Mesendoderm (in vitro differentiated cells): Measurements from ENCODE around the gene OFD1.

Experiments
- DNase-seq: peaks from one replicate; pipeline ENCODE4 v3.0.0; 2013
- H2AK5ac ChIP-seq: 2 replicates; pipeline ENCODE4 v1.6.1; 2013; ENCODE audit warnings: low read length, inconsistent platforms
- H2BK120ac ChIP-seq: 2 replicates; pipeline ENCODE4 v1.6.1; 2013; ENCODE audit warnings: low read depth, mild to moderate bottlenecking, low read length, moderate library complexity, mixed read lengths
- H2BK15ac ChIP-seq: replicated peaks from 2 replicates; pipeline ENCODE4 v1.6.1; 2013; ENCODE audit warnings: low read depth, mild to moderate bottlenecking, moderate library complexity
- H2BK5ac ChIP-seq: 2 replicates; pipeline ENCODE4 v1.6.1; 2013; ENCODE audit warnings: low read length, inconsistent platforms
- H3K18ac ChIP-seq: 2 replicates; pipeline ENCODE4 v1.6.1; 2013; ENCODE audit warnings: mild to moderate bottlenecking, low read length, mixed read lengths
- H3K23ac ChIP-seq: one replicate; pipeline ENCODE4 v1.6.1; 2013; ENCODE audit warnings: low read length
- H3K27ac ChIP-seq: 2 replicates; pipeline ENCODE4 v1.5.1; 2013; ENCODE audit warnings: low read depth, mild to moderate bottlenecking, inconsistent platforms, low read length, moderate library complexity
- H3K27me3 ChIP-seq: 2 replicates; pipeline ENCODE4 v1.6.1; 2013; ENCODE audit warnings: low read length, control low read depth, mild to moderate bottlenecking, inconsistent platforms; ENCODE audit not compliant: insufficient read depth, poor library complexity
- H3K36me3 ChIP-seq: 2 replicates; pipeline ENCODE4 v1.6.1; 2013; ENCODE audit warnings: low read length, inconsistent platforms; ENCODE audit not compliant: control insufficient read depth, insufficient read depth
- H3K4ac ChIP-seq: one replicate; pipeline ENCODE4 v1.6.1; 2013; ENCODE audit warnings: low read depth, mild to moderate bottlenecking, low read length, moderate library complexity
- H3K4me1 ChIP-seq: 2 replicates; pipeline ENCODE4 v1.6.1; 2013; ENCODE audit warnings: low read depth, low read length, inconsistent platforms; ENCODE audit not compliant: control insufficient read depth
- H3K4me2 ChIP-seq: 2 replicates; pipeline ENCODE4 v1.6.1; 2013; ENCODE audit warnings: low read length
- H3K4me3 ChIP-seq: 2 replicates; pipeline ENCODE4 v1.5.1; 2013; ENCODE audit warnings: mild to moderate bottlenecking, low read length
- H3K56ac ChIP-seq: one replicate; pipeline ENCODE4 v1.6.1; 2013; ENCODE audit warnings: low read length
- H3K79me1 ChIP-seq: 2 replicates; pipeline ENCODE4 v1.6.1; 2013; ENCODE audit warnings: low read length, inconsistent platforms
- H3K79me2 ChIP-seq: 2 replicates; pipeline ENCODE4 v1.6.1; 2013; ENCODE audit warnings: mild to moderate bottlenecking, low read length; ENCODE audit not compliant: control insufficient read depth, insufficient read depth
- H3K9ac ChIP-seq: 2 replicates; pipeline ENCODE4 v1.6.1; 2013; ENCODE audit warnings: low read length, inconsistent platforms
- H4K5ac ChIP-seq: one replicate; pipeline ENCODE4 v1.6.1; 2013; ENCODE audit warnings: low read length
- H4K8ac ChIP-seq: one replicate; pipeline ENCODE4 v1.6.1; 2013; ENCODE audit warnings: low read depth, mild to moderate bottlenecking, control low read depth, low read length, moderate library complexity
- WGBS: extraction: QIAGEN DNeasy Blood & Tissue Kit; methylation state at CpG from one replicate; pipeline ENCODE4 v1.1.7; 2013; ENCODE audit warnings: low lambda C conversion rate, missing lambda C conversion rate; ENCODE audit not compliant: insufficient coverage; ENCODE audit errors: extremely low coverage; 5-methylcytosine and 5-hydroxymethylcytosine counted together

Gene OFD1

DNA sequence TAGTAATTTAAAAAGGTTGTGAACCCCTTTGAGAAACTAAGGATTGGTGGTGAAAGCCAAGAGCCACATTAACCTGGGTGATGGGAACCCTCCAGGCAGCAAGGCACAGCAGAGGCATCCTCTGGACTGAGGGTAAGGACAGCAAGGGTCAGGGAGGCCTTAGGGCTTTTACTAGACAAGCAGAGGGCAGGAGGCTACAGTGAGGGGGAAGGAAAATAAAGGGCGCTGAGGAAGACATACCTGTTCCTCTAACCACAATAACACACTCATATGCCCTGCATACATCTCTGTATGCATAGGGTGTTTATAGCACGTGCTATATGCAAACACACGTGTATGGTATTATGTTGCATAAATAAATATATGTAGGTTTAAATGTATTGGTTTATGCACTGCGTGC lies 63.6 kb downstream of the OFD1 start:
- no peaks in the 10 kb centered on the region for H3K27me3 ChIP-seq
- no peak overlapping the region for H3K56ac ChIP-seq
- no peak overlapping the region for H3K4me3 ChIP-seq
- no peak overlapping the region for H3K4me2 ChIP-seq
- no peak overlapping the region for H4K5ac ChIP-seq
- H4K8ac ChIP-seq, result no peak overlapping the region
- no peak overlapping the region for H3K9ac ChIP-seq
- H3K18ac ChIP-seq, result no peak overlapping the region
- no peak overlapping the region for H2BK120ac ChIP-seq
- H3K4ac ChIP-seq, result no peak overlapping the region
- DNase-seq, result no peak
- H2AK5ac ChIP-seq, result no peak overlapping the region
- H3K4me1 ChIP-seq, result peaks cover 3% of the 10 kb centered on the region
- no peak overlapping the region for H3K27ac ChIP-seq
- H2BK5ac ChIP-seq, result no peak overlapping the region
- H3K79me2 ChIP-seq, result no peaks in the 10 kb centered on the region
- WGBS, result no CpG with 5 or more reads among the region's 4 CpGs
- no peaks in the 10 kb centered on the region for H3K36me3 ChIP-seq
- no peak overlapping the region for H3K23ac ChIP-seq
- no peak overlapping the region for H2BK15ac ChIP-seq
- H3K79me1 ChIP-seq, result no peaks in the 10 kb centered on the region

DNA sequence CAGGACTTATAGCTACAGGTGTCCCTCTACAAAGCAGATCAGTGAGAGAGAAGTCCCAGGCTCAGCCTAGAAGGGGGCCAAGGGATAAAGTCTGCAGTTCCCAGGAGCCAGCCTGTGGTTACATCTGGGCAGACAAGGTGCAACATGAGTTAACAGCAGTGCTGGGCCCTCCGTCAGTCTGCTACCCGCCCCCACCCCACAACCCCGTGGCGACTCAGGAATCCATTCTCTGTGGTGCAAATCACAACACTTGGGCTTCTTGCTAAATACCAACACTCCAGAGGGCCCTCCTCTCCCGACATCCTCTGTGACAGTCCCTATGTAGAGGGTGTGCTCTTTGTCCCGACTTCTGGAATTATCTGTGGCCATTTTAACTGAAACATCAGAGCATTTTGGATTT lies 68.6 kb downstream of the OFD1 start:
- no CpG with 5 or more reads among the region's 6 CpGs for WGBS
- peak overlapping the region; percentile 62 for H3K27ac ChIP-seq
- peak; percentile 82 for DNase-seq
- H4K5ac ChIP-seq, result no peak overlapping the region
- no peak overlapping the region for H3K4ac ChIP-seq
- no peaks in the 10 kb centered on the region for H3K27me3 ChIP-seq
- H3K4me2 ChIP-seq, result no peak overlapping the region
- no peak overlapping the region for H2BK120ac ChIP-seq
- no peak overlapping the region for H3K18ac ChIP-seq
- H3K23ac ChIP-seq, result no peak overlapping the region
- peaks cover 3% of the 10 kb centered on the region for H3K4me1 ChIP-seq
- H2BK15ac ChIP-seq, result no peak overlapping the region
- no peaks in the 10 kb centered on the region for H3K79me1 ChIP-seq
- H2BK5ac ChIP-seq, result no peak overlapping the region
- no peaks in the 10 kb centered on the region for H3K79me2 ChIP-seq
- no peaks in the 10 kb centered on the region for H3K36me3 ChIP-seq
- H3K56ac ChIP-seq, result no peak overlapping the region
- no peak overlapping the region for H3K4me3 ChIP-seq
- H2AK5ac ChIP-seq, result no peak overlapping the region
- no peak overlapping the region for H4K8ac ChIP-seq
- H3K9ac ChIP-seq, result no peak overlapping the region

DNA sequence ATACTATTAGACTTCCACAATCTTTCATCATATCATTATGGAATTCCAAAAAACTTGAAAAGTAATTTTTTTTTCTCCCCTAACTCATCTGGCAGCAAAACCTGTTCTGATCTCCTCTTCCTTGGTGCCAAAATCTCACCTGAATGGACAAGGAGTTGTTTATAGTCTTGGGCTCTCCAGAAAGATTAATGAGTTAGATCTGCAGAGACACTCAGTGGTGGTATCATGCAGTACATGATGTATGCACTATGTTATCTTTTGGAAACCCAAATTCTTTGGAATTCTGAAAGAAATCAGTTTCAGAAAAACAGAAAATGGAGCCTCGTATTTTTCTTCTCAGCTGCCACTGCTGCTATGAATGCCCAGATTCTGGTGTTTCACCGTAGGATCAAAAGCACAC lies 70.7 kb downstream of the OFD1 start:
- Histone ChIP-seq H3K18ac (no peak overlapping the region), H3K79me2 (no peaks in the 10 kb centered on the region), H3K23ac (no peak overlapping the region), H4K5ac (no peak overlapping the region), H3K27me3 (no peaks in the 10 kb centered on the region), H3K36me3 (no peaks in the 10 kb centered on the region), H3K27ac (no peak overlapping the region), H3K4me2 (no peak overlapping the region), H2AK5ac (no peak overlapping the region), H3K4me1 (peaks cover 3% of the 10 kb centered on the region), H2BK5ac (no peak overlapping the region), H2BK120ac (no peak overlapping the region), H2BK15ac (no peak overlapping the region), H3K4ac (no peak overlapping the region), H4K8ac (no peak overlapping the region), H3K9ac (no peak overlapping the region), H3K79me1 (no peaks in the 10 kb centered on the region), H3K4me3 (no peak overlapping the region), H3K56ac (no peak overlapping the region)
- no peak for DNase-seq
- no CpG with 5 or more reads among the region's 2 CpGs for WGBS

DNA sequence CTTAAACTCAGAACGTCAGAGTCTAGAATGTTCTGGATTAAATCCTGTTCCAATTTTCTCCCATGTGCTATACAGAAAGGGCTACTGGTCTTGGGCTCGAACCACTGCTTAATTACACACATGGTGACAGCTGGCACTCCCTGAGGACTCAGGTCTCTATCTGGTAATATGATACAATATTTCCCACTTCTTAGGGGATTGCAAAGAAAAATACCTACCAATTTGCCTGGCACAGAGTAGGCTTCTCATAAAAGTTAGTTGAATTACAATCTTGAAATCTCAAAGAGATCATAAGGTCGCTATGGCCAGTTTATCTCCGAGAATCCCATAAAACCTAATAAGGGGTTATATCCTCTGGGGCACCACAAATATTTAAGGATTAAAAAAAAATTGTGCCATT lies 73.7 kb downstream of the OFD1 start:
- Histone ChIP-seq H3K36me3 (no peaks in the 10 kb centered on the region), H3K4me2 (no peak overlapping the region), H3K27me3 (no peaks in the 10 kb centered on the region), H3K4me3 (no peak overlapping the region), H4K8ac (no peak overlapping the region), H2AK5ac (no peak overlapping the region), H2BK120ac (no peak overlapping the region), H3K27ac (no peak overlapping the region), H3K18ac (no peak overlapping the region), H3K79me1 (no peaks in the 10 kb centered on the region), H3K4ac (no peak overlapping the region), H3K9ac (no peak overlapping the region), H2BK5ac (no peak overlapping the region), H3K23ac (no peak overlapping the region), H4K5ac (no peak overlapping the region), H3K56ac (no peak overlapping the region), H2BK15ac (no peak overlapping the region), H3K4me1 (no peaks in the 10 kb centered on the region), H3K79me2 (no peaks in the 10 kb centered on the region)
- WGBS, result no CpG with 5 or more reads among the region's 4 CpGs
- no peak for DNase-seq

DNA sequence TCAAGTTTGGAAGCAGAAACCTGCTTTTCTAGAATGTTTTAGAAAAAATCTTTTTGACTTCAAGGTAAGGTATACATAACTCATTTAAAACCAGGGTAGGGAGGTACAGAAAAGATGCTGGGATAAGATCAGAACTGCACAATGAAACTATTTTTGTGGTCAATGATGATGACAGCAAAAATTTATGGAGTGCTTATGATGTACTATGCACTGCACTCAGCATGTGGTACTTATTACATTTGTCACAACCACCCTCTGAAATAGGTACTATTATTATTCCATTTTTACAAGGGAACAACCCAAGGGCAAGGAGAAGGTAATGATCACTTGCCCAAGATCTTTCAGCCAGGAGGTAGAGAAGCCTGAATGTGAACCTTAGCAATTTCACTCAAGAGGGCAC lies 74.3 kb downstream of the OFD1 start:
- no peaks in the 10 kb centered on the region for H3K79me1 ChIP-seq
- no peak overlapping the region for H3K23ac ChIP-seq
- no peak overlapping the region for H2BK5ac ChIP-seq
- no peak overlapping the region for H3K4ac ChIP-seq
- no peak overlapping the region for H3K56ac ChIP-seq
- no peak overlapping the region for H2AK5ac ChIP-seq
- H3K4me3 ChIP-seq, result no peak overlapping the region
- DNase-seq, result no peak
- H2BK120ac ChIP-seq, result no peak overlapping the region
- no peak overlapping the region for H3K18ac ChIP-seq
- no peak overlapping the region for H3K9ac ChIP-seq
- no peaks in the 10 kb centered on the region for H3K36me3 ChIP-seq
- no peaks in the 10 kb centered on the region for H3K79me2 ChIP-seq
- H2BK15ac ChIP-seq, result no peak overlapping the region
- no peaks in the 10 kb centered on the region for H3K4me1 ChIP-seq
- no peak overlapping the region for H4K8ac ChIP-seq
- H3K4me2 ChIP-seq, result no peak overlapping the region
- H3K27ac ChIP-seq, result no peak overlapping the region
- H4K5ac ChIP-seq, result no peak overlapping the region
- no peaks in the 10 kb centered on the region for H3K27me3 ChIP-seq

DNA sequence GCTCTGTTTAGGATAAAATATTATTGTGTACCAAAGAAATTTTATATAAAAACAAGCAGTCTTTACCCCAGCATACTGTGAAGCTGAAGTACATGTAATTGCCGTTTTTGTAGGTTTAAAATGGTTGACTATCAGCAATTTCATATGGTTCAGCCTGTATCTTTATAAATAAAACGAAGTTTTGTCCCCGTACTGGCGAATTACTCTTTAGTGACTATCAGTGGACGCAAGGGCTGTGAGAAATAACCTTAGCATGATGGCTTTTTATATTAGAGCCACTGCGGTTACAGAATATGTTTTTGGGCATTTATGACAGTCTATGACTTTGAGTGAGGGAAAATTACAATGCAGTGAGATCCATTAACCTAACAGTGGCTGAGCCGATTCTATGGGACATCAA lies 81.1 kb downstream of the OFD1 start:
- H2BK15ac ChIP-seq, result no peak overlapping the region
- no peak overlapping the region for H3K4me3 ChIP-seq
- H3K4me2 ChIP-seq, result no peak overlapping the region
- H2BK5ac ChIP-seq, result no peak overlapping the region
- no CpG with 5 or more reads among the region's 7 CpGs for WGBS
- H3K79me2 ChIP-seq, result no peaks in the 10 kb centered on the region
- no peak overlapping the region for H4K5ac ChIP-seq
- no peaks in the 10 kb centered on the region for H3K36me3 ChIP-seq
- no peak overlapping the region for H3K56ac ChIP-seq
- H3K9ac ChIP-seq, result no peak overlapping the region
- no peak for DNase-seq
- H2BK120ac ChIP-seq, result no peak overlapping the region
- H3K18ac ChIP-seq, result no peak overlapping the region
- H3K27me3 ChIP-seq, result no peaks in the 10 kb centered on the region
- H3K79me1 ChIP-seq, result no peaks in the 10 kb centered on the region
- no peak overlapping the region for H3K4ac ChIP-seq
- H2AK5ac ChIP-seq, result no peak overlapping the region
- no peak overlapping the region for H3K27ac ChIP-seq
- H4K8ac ChIP-seq, result no peak overlapping the region
- H3K4me1 ChIP-seq, result no peaks in the 10 kb centered on the region
- no peak overlapping the region for H3K23ac ChIP-seq
